Fibroblast of skin of scalp (primary cell): ENCODE results near the gene CDKN2AIP.
"Not testable (repeated sequence)": the region's sequence is repeated elsewhere in the genome, so short reads cannot be mapped to it uniquely, and the experiment has no call there.

Source experiments
- DNase-seq: peaks from one replicate; pipeline ENCODE4 v3.0.0-alpha.2; 2013

Gene CDKN2AIP

DNA sequence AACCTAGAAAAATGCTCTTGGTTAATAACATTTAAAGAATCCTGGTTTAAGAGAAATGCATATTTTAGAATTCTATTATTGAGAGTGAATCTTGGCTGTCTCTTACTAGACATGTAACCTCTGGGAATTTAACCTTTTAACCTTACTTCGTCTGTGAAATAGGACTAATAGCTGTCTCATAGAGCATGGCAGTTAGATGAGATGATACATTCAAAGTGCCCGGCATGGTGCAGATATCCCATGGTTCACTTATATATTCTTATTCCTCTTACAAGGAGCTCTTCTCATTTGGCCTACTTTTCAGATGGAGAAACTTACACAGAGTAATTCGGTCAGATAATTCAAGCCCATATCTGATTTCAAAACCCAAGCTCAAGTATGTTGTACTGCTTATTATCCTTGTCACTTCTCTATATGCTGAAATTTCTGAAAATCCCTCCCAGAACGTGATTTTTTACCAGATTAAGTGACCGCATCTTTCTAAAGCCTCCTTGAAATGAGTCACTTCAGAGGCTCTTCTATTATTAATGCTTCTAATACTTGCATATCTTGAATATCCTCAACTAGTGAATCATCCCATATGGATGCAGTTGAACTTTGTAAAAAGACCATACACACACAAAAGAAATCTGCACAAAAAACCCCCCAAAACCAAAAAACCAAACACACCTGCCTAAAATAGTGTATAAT, 4.9 kb downstream of the CDKN2AIP start:
- DNase-seq = peak; percentile 88

DNA sequence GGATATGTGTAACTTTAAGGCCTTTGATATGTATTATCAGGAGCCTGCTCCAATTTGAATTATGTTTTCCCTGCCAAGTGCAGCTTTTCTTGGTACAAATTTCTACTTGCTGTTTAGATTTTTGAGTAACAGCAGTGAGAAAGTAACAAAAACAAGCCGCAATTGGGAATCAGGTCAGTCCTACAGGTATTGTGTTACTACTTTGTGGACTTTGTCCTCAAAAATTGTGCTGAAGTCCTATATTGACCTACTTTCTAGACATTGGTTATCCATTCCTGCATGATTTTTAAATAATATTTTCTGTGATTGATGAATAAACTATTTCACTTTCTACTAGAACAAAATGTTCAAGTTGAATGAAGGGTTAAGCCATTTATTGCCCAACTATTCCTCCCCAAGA, 5.7 kb downstream of the CDKN2AIP start:
- DNase-seq = no peak

DNA sequence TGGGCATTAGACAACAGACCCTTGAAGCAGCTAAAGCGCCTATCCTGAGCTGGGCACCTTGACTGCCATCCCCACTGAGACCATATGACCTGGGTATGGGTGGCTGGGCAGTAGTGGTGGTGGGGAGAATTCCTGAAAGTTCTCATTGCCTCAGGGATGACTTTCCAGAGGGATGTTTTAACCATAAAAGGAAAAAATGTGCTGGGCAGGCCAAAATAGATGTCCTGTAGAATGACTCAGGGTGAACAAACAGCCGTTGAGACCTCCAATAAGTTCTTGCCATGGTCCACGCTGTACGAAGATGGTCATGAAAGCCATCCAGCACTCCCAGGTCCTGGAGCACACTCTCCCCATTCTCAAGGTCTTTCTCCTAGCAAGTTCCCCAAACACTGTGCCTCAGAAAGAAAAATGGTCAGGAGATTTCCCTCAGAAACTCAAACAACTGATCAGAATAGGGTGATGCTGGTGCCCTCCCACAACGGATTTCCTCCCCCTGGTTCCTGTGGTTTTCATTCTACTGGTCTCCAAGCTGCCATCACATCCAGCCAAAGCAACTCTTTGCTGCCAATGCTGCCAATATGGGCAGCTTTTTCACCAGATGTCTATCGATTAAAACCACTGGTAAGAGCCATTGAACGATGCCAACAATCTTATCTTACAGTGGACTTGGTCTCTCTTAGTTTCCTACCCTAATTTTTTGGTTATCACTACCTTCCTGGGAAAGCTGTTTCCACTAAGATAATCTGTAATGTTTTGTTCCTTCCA, 11.2 kb downstream of the CDKN2AIP start:
- peak; percentile 63 for DNase-seq

DNA sequence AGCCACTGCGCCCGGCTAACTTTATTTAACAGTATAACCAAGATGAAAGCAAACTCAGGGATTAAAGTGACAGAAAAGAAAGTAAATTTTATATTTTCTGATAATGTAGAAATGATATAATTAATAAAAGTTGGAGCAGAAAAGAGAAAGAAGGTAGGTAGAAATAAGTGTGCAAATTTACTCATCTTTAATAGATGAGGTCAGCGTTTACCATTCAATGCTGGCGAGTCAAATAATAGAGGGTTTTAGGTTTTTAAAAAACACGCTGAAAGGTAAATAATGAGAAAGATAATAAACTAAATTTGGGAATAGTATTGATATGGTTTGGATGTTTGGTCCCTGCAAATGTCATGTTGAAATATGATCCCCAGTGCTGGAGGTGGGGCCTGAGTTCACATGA, 13.6 kb downstream of the CDKN2AIP start:
- DNase-seq = no peak

DNA sequence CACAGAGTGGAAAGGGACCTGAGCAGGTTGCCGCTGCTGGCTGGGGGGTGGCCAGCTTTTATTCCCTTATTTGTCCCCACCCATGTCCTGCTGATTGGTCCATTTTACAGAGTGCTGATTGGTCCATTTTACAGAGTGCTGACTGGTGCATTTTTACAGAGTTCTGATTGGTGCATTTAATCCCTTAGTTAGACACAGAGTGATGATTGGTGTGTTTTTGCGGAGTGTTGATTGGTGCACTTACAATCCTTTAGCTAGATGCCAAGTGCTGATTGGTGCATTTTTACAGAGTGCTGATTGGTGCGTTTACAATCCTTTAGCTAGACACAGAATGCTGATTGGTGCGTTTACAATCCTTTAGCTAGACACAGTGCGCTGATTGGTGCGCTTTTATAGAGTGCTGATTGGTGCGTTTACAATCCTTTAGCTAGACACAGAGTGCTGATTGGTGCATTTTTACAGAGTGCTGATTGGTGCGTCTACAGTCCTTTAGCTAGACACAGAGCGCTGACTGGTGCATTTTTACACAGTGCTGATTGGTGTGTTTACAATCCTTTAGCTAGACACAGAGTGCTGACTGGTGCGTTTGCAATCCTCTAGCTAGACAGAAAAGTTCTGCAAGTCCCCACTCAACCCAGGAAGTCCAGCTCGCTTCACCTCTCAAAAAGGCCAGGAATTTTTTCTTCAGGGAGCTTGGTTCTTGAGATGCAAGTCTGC, 19.6 kb downstream of the CDKN2AIP start:
- DNase-seq = not testable (repeated sequence)

DNA sequence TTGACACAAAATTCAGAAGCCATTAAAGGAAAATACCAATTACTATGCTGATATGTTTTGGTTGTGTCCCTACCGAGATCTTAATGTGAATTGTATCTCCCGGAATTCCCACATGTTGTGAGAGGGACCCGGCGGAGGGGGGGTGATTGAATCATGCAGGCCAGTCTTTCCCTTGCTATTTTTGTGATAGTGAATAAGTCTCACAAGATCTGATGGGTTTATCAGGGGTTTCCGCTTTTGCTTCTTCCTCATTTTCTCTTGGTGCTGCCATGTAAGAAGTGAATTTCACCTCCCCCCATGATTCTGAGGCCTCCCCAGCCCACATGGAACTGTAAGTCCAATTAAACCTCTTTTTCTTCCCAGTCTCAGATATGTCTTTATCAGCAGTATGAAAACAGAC, 21.4 kb downstream of the CDKN2AIP start:
- DNase-seq = peak; percentile 33

DNA sequence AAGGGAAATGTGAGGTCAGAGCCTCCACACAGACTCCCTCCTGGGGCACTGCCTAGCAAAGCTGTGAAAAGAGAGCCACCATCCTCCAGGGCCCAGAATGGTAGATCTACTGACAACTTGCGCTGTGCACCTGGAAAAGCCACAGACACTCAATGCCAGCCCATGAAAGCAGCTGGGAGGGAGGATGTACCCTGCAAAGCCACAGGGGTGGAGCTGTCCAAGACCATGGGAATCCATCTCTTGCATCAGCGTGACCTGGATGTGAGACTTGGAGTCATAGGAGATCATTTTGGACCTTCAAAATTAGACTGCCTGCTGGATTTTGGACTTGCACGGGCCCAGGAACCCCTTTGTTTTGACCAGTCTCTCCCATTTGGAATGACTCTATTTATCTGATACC, 22.8 kb downstream of the CDKN2AIP start:
- DNase-seq = no peak

DNA sequence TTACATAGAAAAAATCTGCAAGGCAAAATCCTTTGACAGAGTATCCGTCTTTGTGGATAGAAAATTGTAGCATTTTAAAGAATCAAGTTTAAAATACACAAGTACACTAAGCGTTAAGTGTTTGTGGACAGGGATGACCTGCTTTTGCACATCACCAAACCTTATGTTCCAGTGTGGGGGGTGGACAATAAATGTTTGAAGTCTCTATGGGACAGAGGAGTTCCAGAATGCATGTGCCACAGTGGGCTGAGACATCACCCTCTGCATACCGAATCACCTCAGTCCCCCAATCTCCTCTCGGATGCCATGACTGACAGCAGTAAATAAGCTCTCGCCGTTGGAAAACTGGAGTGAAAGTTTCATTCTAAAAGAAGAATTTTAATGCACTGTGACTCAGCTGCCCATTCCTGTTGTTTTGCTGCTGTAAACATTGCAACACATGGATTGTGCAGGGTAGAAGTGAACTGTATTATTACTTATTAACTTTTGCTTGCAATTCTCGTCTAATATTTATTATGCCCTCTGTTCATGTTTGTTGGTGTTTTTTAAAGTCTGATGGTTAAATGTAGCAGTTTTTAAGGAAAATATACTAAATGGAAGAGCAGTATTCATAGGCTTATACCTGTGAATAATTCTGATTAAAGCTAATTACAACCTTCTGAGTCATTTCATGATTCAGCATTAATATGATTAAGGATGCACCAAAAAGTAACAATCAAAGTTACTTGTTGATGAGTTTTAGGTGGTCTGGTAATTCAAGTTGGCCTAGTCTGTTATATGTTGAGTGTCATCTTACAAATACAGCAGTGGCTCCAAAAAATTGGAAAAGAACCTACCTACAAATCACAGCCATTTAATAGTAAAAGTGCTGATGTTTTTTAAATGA, 24.0 kb downstream of the CDKN2AIP start:
- no peak for DNase-seq

DNA sequence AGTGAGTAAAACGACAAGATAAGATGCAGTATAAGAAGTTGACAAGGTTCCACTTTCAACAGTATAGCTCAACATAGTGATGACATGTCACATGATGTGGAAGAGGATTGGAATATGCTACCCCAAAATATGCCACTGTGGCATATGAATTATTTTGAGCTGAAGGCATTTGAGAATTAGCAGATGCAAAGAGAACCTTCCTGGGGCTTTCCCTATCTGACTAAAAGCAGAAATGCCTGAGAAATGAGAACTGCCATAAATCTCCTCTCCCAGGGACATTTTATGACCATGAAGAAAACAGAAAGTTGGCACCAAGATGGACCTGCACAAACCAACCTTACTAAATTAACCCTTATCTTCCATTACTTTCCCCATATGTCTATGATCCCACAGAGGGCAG, 24.8 kb downstream of the CDKN2AIP start:
- DNase-seq = no peak

DNA sequence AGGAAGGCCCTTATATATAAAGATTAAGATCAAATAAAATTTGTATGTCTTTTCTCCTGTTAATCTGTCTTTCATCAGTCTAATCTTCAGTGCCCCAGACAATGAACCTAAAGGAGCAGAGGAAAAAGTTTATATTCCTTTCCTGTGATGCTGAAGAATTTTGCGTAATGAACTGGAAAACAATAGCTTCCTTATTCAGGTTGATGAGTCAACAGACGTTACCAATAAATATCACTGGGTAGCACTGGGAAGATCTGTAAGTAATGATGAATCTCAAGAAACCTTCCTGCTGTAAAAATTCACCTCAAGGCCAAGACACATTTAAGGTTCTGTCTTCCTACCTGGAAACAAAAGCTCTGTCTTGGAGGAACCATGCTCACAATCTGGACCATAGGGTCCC, 25.5 kb downstream of the CDKN2AIP start:
- no peak for DNase-seq

DNA sequence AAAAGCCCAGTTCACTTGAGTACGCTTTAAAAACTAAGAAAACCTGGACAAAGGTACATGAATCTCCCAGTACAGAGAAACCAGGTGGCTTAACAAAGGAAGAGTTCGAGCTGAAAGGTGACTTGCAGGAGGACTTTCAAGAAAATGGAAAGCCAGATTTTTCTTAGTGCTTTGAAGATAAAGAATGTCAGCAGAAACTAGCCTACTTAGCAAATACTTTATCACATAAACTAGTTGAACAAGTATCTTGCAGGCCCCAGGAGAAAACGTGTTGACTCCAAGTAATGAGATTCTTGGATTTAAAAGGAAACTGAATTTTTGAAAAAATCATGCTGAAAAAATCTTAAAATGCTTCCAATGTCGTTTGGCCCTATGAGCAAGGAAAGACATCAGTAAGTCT, 26.4 kb downstream of the CDKN2AIP start:
- DNase-seq = no peak

DNA sequence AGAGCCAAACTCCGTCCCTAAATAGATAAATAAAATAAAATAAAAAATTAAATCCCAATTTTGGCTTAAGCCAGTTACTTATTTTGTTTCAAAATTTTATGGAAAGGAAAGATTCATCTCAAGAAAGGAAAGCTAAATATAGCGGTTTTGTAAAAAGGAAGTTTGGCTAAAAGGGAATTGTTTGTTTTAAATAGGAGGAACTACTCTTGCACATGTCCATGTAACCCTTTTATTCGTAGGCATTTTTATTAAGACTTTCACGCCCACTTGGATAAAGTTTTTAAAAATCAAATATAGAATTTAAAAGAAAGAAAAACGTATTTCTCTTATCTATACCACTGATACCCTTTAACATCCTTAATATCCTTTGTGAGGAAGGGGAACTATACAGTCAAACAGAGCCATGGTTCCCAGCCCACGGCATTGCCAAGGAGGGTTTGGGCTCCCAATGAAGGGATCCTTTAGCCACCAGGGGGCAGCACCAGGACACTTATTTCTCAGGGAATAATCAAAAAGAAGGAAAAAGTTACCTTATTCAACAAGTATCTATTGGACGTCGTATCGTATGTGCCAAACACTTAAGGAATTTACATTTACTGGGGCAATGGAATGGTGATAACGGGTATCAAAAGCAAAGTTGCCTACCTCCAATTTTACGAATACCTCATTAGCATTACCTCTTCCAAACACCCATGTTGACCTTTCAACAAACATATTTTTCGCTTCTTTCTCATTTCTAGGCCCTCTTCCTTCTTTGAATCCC, 27.7 kb downstream of the CDKN2AIP start:
- DNase-seq = peak; percentile 74

DNA sequence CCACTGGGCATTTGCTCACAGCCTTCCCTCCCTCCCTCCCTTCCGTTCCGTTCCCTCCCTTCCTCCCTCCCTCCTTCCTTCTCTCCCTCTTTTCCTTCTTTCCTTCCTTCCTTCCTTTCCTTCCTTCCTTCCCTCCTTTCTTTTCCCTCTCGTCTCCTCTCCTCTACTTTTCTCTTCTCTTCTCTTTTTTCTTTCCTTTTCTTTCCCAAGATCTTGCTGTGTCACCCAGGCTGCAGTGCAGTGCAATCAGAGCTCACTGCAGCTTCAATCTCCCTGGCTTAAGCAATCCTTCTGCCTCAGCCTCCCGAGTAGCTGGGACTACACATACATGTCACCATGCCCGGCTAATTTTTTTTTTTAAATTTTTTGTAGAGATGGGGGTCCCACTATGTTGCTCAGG, 33.7 kb downstream of the CDKN2AIP start:
- DNase-seq = no peak

DNA sequence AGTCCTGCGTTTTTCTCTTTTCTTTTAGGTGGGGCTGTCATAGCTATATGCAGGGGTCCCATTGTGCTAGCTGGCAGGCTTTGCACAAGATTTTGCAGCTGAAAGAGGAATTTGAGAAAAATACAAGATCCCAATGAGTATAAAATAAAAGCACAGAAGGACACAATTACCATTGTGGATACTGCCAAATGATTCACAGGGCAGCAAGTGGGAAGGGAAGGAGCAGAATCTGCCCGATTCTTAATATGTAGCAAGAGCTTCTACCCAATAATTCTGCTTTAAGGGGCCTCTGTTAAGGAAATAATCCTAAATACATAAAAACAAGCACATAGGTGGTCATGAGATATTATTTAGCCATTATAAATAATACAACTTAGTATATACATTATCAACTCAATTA, 34.5 kb downstream of the CDKN2AIP start:
- DNase-seq = no peak

DNA sequence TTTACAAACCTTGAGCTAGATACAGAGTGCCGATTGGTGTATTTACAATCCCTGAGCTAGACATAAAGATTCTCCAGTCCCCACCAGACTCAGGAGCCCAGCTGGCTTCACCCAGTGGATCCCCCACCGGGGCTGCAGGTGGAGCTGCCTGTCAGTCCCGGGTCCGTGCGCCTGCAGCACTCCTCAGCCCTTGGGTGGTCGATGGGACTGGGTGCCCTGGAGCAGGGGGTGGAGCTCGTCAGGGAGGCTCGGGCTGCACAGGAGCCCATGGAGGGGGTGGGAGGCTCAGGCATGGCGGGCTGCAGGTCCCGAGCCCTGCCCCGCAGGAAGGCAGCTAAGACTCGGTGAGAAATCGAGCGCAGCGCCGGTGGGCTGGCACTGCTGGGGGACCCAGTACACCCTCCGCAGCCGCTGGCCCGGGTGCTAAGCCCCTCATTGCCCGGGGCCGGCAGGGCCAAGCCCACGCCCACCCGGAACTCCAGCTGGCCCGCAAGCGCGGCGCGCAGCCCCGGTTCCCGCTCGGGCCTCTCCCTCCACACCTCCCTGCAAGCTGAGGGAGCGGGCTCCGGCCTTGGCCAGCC, 38.2 kb downstream of the CDKN2AIP start:
- DNase-seq = not testable (repeated sequence)

DNA sequence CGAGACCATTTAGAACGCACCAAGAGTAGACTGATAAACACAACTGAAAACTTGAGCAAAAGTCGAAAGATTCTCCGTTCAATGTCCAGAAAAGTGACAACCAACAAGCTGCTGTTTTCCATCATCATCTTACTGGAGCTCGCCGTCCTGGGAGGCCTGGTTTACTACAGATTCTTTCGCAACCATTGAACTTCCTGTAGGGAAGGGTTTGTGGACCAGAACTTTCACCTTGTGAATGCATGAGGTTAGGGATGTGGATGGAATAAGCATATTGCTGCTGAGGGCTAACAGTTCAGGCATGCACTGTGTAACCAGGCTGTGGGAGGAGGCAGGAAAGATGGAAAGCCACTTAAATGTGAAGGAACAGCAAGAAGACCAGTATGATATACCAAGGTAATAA, 39.6 kb downstream of the CDKN2AIP start:
- no peak for DNase-seq

DNA sequence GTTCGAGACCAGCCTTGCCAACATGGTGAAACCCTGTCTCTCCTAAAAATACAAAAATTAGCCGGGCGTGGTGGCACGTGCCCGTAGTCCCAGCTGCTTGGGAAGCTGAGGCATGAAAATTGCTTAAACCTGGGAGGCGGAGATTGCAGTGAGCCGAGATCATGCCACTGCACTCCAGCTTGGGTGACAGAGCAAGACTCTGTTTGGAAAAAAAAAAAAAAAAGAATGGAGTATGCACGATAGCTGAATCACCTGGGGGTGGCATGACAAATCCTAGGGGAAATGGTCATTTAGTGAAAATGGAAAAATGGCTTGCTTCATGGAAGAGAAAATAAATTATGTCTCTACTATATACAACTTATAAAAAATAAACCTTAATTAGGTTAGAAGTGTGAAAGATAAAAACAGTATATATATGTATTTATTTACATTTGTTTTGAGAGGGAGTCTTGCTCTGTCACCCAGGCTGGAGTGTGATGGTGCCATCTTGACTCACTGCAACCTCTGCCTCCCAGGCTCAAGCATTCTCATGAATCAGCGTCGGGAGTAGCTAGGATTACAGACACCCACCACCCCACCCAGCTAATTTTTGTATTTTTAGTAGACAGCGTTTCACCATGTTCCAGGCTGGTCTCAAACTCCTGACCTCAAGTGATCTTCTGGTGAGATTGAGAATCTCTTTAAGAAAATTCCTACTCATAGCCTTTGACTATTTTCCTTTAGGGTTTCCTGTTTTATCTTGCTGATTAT, 41.1 kb downstream of the CDKN2AIP start:
- DNase-seq = no peak

DNA sequence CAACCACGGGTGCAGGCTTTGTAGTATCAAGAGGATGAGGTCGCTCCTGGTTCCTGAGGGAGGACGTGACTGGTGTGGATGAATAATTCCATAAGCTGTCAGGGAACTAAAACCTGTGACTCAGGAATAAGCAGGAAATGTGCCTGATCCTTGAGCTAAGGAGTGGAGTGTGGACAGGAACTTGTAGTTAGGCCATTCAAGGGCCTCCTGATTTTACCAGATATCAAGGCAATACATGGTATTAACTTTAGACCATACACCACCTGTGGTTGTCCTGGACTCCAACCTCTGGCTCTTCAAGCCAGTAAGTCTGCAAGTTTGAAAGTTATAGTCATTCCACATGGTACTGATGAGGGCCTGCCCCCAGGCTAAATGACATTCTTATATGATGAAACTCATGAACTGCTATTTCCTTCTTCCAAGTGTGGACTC, 48.4 kb downstream of the CDKN2AIP start:
- DNase-seq = peak; percentile 71

DNA sequence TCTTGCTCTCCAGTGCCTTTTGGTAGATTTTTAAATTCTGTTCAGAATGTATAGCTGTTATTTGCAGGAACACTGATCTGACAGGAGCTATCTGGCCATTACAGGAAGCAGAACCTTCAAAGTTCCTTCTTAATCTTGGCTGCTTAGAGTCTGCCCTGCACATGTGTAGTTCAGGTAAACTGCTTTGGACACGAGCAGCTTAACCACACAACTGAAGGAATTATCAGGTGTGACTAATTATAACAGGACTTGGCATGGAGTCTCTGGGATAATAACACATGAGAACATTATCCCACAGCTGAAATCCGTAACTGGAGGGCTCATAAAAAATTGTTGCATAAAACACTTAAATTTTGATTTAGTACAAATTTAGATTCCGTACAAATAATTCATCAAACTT, 48.8 kb downstream of the CDKN2AIP start:
- no peak for DNase-seq

DNA sequence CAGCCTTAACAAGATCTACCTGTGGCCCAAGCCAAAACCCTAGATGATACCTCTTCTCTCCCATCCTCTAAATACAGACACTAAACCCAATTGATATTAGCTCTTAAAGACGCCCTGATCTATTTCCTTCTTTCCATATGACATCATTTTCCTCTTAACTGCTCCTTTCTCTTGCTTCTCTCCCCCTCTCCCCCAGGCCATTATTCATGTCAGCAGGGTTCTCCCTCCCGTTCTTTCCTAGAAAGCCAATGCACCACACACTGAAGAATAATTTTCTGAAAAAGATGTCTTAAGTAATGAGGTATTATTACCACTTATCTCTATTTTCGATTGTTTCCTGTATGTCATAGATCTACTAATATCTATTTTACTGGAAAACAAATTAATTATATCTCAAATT, 50.7 kb downstream of the CDKN2AIP start:
- no peak for DNase-seq
